Ramos (cell line): ENCODE measurements around the gene TBC1D7.

Experiments
- in situ Hi-C: fragments of 300-500 bp; cut with MboI; formaldehyde crosslinking; loops from one replicate; pipeline ENCODE4 v1.14.3; 2022; ENCODE audit warnings: low sequenced_read_pairs; ENCODE audit not compliant: unreplicated experiment

Gene TBC1D7

GRCh38 chr6:13357551-13358075, 29.3 kb upstream of the TBC1D7 start:
- in situ Hi-C loops, result no loop called here

- in situ Hi-C loops, result no loop called here
These were observed 27.9 kb upstream of the TBC1D7 start for GRCh38 chr6:13355999-13356785.

GRCh38 chr6:13355043-13355945, 27.0 kb upstream of the TBC1D7 start:
- in situ Hi-C loops, result no loop called here

GRCh38 chr6:13354331-13355042, 26.1 kb upstream of the TBC1D7 start:
- in situ Hi-C loops, result no loop called here

- in situ Hi-C loops, result no loop called here
These were observed 23.8 kb upstream of the TBC1D7 start for GRCh38 chr6:13352165-13352564.

- in situ Hi-C loops, result no loop called here
These were observed 22.9 kb upstream of the TBC1D7 start for GRCh38 chr6:13351271-13351670.

- in situ Hi-C loops, result no loop called here
These were observed 21.6 kb upstream of the TBC1D7 start for GRCh38 chr6:13349811-13350506.

- in situ Hi-C loops, result no loop called here
These were observed 20.2 kb upstream of the TBC1D7 start for GRCh38 chr6:13348334-13349113.

- in situ Hi-C loops, result no loop called here
These were observed 17.9 kb upstream of the TBC1D7 start for GRCh38 chr6:13346245-13346644.

- in situ Hi-C loops, result no loop called here
These were observed 14.2 kb upstream of the TBC1D7 start for GRCh38 chr6:13342414-13343019.

GRCh38 chr6:13339863-13340630, 11.7 kb upstream of the TBC1D7 start:
- in situ Hi-C loops, result loop anchor here (5.0 to 10.0 kb wide), 2 partner anchors 192 to 435 kb away; no protein-coding TSS in a partner anchor

- in situ Hi-C loops, result loop anchor here (5.0 to 10.0 kb wide), 2 partner anchors 194 to 433 kb away; no protein-coding TSS in a partner anchor
These were observed 9.7 kb upstream of the TBC1D7 start for GRCh38 chr6:13338038-13338437.

GRCh38 chr6:13336553-13336952, 8.2 kb upstream of the TBC1D7 start:
- in situ Hi-C loops, result loop anchor here (5.0 to 10.0 kb wide), 2 partner anchors 196 to 432 kb away; no protein-coding TSS in a partner anchor

GRCh38 chr6:13334953-13335352, 6.6 kb upstream of the TBC1D7 start:
- in situ Hi-C loops, result loop anchor here (5.0 to 10.0 kb wide), 3 partner anchors 138 to 430 kb away; no protein-coding TSS in a partner anchor

GRCh38 chr6:13332349-13332706, 4.0 kb upstream of the TBC1D7 start:
- in situ Hi-C loops, result loop anchor here (5.0 to 10.0 kb wide), 2 partner anchors 135 to 428 kb away; no protein-coding TSS in a partner anchor

GRCh38 chr6:13331516-13332348, 3.4 kb upstream of the TBC1D7 start:
- in situ Hi-C loops, result loop anchor here (5.0 to 10.0 kb wide), 2 partner anchors 134 to 427 kb away; no protein-coding TSS in a partner anchor

- in situ Hi-C loops, result no loop called here
These were observed 492 bp upstream of the TBC1D7 start for GRCh38 chr6:13328875-13329183.
